AG10803 (cell line): ENCODE results near the gene CTDSPL.

Experiments
- DNase-seq: peaks from one replicate; pipeline ENCODE4 v3.0.0; 2010; ENCODE audit warnings: low read depth
- H3K4me3 ChIP-seq: 2 replicates; pipeline ENCODE4 v1.5.1; 2011; ENCODE audit warnings: mild to moderate bottlenecking, low read length, control low read depth
- TF ChIP-seq, protein P1 (sequence below): conservative IDR thresholded peaks from 2 replicates; pipeline ENCODE4 v1.5.1; 2011; ENCODE audit warnings: mild to moderate bottlenecking, low read length, control low read depth, inconsistent platforms

Gene CTDSPL

DNA sequence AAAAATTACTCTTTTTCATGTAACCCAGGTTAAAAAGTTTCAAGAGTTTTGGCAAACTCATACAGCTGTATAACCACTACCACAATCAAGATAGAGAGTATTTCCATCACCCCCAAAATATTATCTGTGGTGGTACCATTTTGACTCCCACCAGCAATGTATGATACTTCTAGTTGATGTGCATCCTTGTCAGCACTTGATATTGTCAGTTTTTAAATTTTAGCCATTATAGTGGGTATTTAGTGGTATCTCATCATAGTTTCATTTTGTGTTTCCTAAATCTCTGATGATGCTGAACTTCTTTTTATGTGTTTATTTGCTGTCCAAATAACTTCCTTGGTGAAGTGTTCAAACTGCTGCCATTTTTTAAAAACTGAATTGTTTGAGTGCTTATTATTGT is 14.6 kb downstream of the CTDSPL start:
- no peak overlapping the region for H3K4me3 ChIP-seq
- TF ChIP-seq, protein P1, sequence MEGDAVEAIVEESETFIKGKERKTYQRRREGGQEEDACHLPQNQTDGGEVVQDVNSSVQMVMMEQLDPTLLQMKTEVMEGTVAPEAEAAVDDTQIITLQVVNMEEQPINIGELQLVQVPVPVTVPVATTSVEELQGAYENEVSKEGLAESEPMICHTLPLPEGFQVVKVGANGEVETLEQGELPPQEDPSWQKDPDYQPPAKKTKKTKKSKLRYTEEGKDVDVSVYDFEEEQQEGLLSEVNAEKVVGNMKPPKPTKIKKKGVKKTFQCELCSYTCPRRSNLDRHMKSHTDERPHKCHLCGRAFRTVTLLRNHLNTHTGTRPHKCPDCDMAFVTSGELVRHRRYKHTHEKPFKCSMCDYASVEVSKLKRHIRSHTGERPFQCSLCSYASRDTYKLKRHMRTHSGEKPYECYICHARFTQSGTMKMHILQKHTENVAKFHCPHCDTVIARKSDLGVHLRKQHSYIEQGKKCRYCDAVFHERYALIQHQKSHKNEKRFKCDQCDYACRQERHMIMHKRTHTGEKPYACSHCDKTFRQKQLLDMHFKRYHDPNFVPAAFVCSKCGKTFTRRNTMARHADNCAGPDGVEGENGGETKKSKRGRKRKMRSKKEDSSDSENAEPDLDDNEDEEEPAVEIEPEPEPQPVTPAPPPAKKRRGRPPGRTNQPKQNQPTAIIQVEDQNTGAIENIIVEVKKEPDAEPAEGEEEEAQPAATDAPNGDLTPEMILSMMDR = no peak
- DNase-seq = no peak

DNA sequence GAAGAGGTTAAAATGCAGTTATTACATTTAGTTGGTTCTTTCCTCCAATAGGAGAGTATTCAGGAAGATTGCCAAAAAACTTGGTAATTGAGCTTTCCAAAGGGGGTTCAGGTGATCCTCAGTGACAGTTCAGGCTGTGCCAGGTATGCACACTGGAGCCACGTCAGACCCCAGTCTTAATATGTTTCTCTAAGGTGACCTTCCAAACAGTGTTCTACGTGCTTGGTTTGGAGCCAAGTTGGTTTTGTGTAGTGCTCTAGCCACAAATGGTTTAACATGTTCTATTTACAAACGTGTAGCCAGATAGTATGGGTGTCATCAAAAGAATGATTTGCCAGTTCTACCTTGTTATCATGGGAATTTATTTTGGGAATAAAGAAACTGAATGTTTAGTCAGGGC is 21.0 kb downstream of the CTDSPL start:
- no peak for DNase-seq
- TF ChIP-seq, protein P1 = no peak
- no peak overlapping the region for H3K4me3 ChIP-seq

DNA sequence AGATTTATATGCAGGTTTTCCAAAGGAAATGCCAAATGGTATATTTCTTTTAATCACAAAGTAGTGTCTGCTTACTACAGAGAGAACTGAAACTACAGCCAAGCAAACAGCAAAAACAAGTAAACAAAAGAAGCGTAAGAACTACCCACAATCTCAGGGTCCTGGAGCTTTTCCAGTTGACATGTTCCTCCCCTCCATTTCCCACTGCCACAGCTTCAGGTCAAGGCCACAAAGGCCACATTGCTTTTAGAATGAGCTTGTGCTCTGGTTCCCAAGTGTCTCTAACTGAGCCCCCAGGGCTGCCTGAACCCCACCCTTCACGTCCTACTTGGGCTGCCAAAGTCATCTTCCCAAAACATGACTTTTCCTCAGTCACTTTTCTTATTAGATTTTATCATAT is 24.1 kb downstream of the CTDSPL start:
- no peak for DNase-seq
- H3K4me3 ChIP-seq = no peak overlapping the region
- TF ChIP-seq, protein P1 = no peak

DNA sequence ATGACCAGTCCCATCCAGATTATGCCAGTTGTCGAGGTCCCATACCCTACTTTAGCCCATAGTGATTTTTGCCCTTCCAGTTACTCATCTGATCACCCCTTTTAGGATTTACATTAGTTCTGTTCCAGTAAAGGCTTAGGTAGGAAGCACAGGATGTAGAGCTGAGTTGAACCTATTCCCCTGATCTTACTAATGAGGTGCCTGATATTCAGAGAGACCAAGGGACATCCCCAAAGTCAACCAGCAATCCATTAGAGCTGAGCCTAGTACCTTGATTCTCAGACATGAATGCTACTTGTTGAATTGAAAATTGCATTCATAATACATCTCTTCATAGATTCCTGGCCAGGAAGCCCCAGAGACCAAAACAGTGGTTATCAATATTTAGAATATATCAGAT is 24.7 kb downstream of the CTDSPL start:
- H3K4me3 ChIP-seq = no peak overlapping the region
- no peak for DNase-seq
- TF ChIP-seq, protein P1 = no peak

DNA sequence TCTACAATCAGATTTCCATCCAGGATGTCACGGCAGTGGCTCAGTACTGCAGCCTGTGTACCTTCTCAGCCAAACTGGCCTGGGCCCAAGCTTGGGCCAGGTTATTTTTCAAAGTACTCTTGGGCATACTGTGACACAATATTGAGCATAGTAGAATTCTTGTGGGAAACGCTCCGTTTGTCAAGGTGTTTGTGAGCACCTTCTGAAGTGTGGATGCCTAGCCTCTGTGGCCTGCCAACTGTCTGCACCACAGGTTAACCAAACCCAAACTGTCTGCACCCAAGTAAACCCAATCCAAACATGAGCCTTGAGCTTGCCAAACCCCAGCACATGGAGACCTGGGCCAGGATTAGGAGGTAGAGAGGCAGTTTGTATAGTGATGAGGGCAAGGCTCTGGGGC is 25.4 kb downstream of the CTDSPL start:
- TF ChIP-seq, protein P1 = no peak
- no peak overlapping the region for H3K4me3 ChIP-seq
- no peak for DNase-seq

DNA sequence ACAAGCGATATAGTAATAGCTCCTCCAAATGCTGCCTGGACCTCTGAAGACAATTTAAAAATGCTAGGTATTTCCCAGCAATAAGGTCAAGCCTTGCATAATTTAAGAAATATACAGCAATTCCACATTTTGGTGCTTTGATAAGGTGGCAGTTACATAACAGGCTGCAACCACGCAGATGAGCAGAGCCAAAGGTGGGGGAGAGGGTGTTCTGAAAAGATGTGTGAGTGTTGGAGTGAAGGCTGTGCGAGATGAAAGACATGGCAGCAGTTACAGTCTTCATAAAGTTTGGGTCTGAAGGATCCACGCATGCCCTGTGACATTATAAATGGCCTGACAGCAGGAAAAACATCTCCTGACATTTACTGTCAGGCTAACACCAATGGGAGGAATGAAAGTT is 26.1 kb downstream of the CTDSPL start:
- H3K4me3 ChIP-seq = no peak overlapping the region
- no peak for DNase-seq
- TF ChIP-seq, protein P1 = no peak

DNA sequence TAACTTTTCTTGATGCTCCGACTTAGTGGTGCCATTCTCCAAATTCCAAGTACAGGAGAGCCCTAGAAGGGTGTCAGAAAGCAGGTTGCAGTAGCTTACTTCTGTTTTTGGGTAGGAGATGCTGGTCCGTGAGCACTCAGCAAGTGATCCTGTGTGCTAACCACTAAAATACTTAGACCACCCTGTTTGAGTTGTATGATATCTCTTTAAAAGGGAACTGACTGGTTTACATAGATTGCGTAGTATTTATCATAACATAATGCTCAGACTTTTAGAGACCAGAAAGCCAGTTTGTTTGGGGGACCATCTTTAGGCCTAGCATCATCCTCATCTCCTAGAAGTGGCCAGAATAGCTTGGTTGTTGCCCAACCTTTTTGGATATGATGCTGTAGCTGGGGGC is 26.7 kb downstream of the CTDSPL start:
- TF ChIP-seq, protein P1 = no peak
- H3K4me3 ChIP-seq = no peak overlapping the region
- no peak for DNase-seq
